ENCODE measurements around the gene DNAAF3. TPM values are rescaled to one million over a fixed set of nuclear protein-coding genes. Genes with fewer than 3 reads are reported as not detected.

Gene DNAAF3
- total RNA-seq (2022): 0.45 and 0.91 TPM in 2 replicates
- Bru-seq, nascent RNA: percentile 9 among the genes with signal in this experiment
- BruChase-seq, experiment 1, labeled RNA remaining after a 2-hour chase: percentile 10 among the genes with signal in this experiment
- BruChase-seq, experiment 2, labeled RNA remaining after a 6-hour chase: percentile 21 among the genes with signal in this experiment
- long read RNA-seq: 0 reads

DNA sequence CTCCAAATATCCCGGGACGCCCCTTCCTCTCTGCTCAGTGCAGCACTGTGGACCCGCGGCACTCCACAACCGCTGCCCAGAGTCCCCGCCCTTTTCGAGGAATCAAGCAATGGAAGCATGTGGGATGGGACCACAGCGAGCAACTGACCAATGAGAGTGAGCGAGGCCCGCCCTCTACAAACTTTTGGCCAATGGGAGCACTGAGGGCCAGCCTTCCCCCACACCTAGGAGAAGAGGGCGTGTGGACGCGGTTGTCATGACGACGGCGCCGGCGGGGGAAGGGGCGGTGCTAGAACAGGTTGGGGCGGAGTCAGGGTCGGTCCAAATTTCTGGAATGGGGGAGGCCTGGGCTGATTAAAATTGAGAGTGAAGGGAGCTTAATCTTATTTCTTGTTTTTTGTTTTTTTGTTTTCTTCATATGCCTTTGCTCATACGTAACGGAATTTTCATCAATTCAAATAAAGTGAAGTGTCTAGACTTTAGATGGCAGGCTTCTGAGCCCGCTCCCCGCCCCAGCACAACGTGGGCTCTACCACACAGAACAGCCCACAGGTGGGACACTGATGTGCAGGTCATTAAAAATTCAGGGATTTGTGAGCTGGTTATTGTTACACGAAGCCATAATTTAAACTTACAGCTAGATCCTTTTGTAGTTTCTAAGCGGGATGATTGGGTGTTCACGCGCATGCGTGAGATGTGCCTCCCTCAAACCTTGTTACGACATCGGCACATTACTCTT is at the start of gene DNAAF3:
Gene DNAAF3 (minus strand): TSS at position 84 of the 739 bp plus-strand sequence. CDS start 200 bp downstream, outside the sequence.
- ChIA-PET POLR2A (interaction anchor here (1.2 kb wide), 1 partner anchor 173 kb away, joined by 4 read pairs; the partner anchor contains the start of gene KMT5C), CTCF (interaction anchor here (0.7 to 3.1 kb wide), 10 partner anchors 10 to 337 kb away, joined by 3 to 20 read pairs (median 3); partner anchors contain the start of gene PPP1R12C)
- no peaks in the 10 kb centered on the region for H3K9me3 ChIP-seq
- no peaks in the 10 kb centered on the region for H3K36me3 ChIP-seq (ENCODE audit: control insufficient read depth, insufficient read depth, low read length)
- no peaks in the 10 kb centered on the region for H3K4me1 ChIP-seq
- BruUV-seq (replicated peaks): no TSS peak
- H3K27me3 ChIP-seq (replicated peaks; ENCODE audit: control insufficient read depth, insufficient read depth, low read length): no peaks in the 10 kb centered on the region
- DNase-seq: peak; percentile 98 to 99
- H3K4me3 ChIP-seq (ENCODE audit: low read depth, low read length): peak within 1 kb of the TSS; percentile 73
- H3K9me3 Mint-ChIP-seq (ENCODE audit: unreplicated experiment): no peaks in the 10 kb centered on the region
- intact Hi-C loops (cut with micrococcal nuclease; ENCODE audit: unreplicated experiment): loop anchor here (1.0 to 2.0 kb wide), 3 partner anchors 25 to 173 kb away; partner anchors contain the start of genes KMT5C and PPP1R12C
- peaks cover 15% of the 10 kb centered on the region for H3K27me3 Mint-ChIP-seq (ENCODE audit: insufficient read depth, unreplicated experiment)
- peaks cover 11% of the 10 kb centered on the region for H3K36me3 Mint-ChIP-seq (ENCODE audit: insufficient read depth, unreplicated experiment)
- no peaks in the 10 kb centered on the region for H3K4me1 Mint-ChIP-seq (ENCODE audit: low read depth, unreplicated experiment)
- peak within 1 kb of the TSS; percentile 80 for H3K27ac Mint-ChIP-seq (ENCODE audit: unreplicated experiment)
- TF ChIP-seq, protein P1, sequence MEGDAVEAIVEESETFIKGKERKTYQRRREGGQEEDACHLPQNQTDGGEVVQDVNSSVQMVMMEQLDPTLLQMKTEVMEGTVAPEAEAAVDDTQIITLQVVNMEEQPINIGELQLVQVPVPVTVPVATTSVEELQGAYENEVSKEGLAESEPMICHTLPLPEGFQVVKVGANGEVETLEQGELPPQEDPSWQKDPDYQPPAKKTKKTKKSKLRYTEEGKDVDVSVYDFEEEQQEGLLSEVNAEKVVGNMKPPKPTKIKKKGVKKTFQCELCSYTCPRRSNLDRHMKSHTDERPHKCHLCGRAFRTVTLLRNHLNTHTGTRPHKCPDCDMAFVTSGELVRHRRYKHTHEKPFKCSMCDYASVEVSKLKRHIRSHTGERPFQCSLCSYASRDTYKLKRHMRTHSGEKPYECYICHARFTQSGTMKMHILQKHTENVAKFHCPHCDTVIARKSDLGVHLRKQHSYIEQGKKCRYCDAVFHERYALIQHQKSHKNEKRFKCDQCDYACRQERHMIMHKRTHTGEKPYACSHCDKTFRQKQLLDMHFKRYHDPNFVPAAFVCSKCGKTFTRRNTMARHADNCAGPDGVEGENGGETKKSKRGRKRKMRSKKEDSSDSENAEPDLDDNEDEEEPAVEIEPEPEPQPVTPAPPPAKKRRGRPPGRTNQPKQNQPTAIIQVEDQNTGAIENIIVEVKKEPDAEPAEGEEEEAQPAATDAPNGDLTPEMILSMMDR (IDR thresholded peaks at IDR 0.05; ENCODE audit: insufficient read depth in 1 of 2, low read depth in 1 of 2, low read length in 1 of 2, severe bottlenecking in 1 of 2, unreplicated experiment in 1 of 2): no peak
- peak within 1 kb of the TSS; percentile 79 for H3K4me3 Mint-ChIP-seq (ENCODE audit: unreplicated experiment)

DNA sequence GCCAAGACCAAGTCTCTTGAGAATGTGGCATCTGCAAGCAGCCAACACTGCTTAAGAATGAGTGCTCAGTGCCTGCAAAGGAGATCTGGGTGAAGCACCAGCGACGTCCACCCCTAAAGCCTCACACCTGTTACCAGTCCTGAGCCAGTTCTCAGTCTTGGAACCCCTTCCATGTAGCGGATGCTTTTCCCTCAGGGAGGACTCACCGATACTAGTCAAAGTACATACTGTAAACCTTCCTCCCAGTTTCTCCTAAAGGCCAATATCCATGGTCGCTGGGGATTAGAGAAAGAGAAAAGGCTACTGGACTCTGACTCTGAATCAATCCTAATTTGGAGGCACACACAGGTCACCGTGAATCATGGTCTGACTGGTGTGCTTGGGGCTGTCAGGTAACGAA is 47.1 kb upstream of the DNAAF3 start:
- H3K27me3 ChIP-seq (replicated peaks; ENCODE audit: control insufficient read depth, insufficient read depth, low read length): no peaks in the 10 kb centered on the region
- no TSS peak for BruUV-seq (replicated peaks)
- Mint-ChIP-seq H3K36me3 (ENCODE audit: insufficient read depth, unreplicated experiment) (peaks cover 18% of the 10 kb centered on the region), H3K27me3 (ENCODE audit: insufficient read depth, unreplicated experiment) (no peaks in the 10 kb centered on the region), H3K4me1 (ENCODE audit: low read depth, unreplicated experiment) (peaks cover 12% of the 10 kb centered on the region), H3K4me3 (ENCODE audit: unreplicated experiment) (no peak overlapping the region), H3K27ac (ENCODE audit: unreplicated experiment) (no peak overlapping the region), H3K9me3 (ENCODE audit: unreplicated experiment) (peaks cover 11% of the 10 kb centered on the region)
- ChIA-PET POLR2A (no interaction called here), CTCF (no interaction called here)
- no peaks in the 10 kb centered on the region for H3K9me3 ChIP-seq
- intact Hi-C loops (cut with micrococcal nuclease; ENCODE audit: unreplicated experiment): no loop called here
- no peak overlapping the region for H3K4me3 ChIP-seq (ENCODE audit: low read depth, low read length)
- H3K4me1 ChIP-seq: peaks cover 25% of the 10 kb centered on the region
- H3K36me3 ChIP-seq (ENCODE audit: control insufficient read depth, insufficient read depth, low read length): no peaks in the 10 kb centered on the region
- no peak for DNase-seq
- TF ChIP-seq, protein P1 (IDR thresholded peaks at IDR 0.05; ENCODE audit: insufficient read depth in 1 of 2, low read depth in 1 of 2, low read length in 1 of 2, severe bottlenecking in 1 of 2, unreplicated experiment in 1 of 2): no peak

DNA sequence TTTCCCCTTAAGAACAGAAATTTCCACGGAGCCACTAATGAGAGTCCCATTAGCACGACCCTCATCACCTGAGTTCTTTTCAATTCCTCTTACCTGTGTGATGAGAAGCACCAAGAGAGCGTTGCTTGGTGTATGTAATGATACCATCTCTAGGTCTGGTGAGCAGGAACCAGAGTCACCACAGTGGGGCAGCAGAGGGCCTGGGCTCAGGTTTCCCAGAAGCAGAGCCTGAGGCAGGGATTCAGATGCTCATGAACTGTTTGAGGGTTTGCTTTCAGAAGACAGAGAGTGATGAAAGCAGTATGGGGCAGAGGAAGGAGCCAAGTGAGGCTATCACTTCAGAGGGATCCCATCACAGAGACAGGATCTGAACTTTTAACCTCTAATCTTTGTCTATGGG is 46.0 kb upstream of the DNAAF3 start:
- H3K27ac Mint-ChIP-seq (ENCODE audit: unreplicated experiment): no peak overlapping the region
- H3K9me3 Mint-ChIP-seq (ENCODE audit: unreplicated experiment): peaks cover 11% of the 10 kb centered on the region
- CTCF ChIA-PET: no interaction called here

More for the DNA sequence above, 46.0 kb upstream of the DNAAF3 start:
- no peak overlapping the region for H3K4me3 Mint-ChIP-seq (ENCODE audit: unreplicated experiment)
- H3K27me3 Mint-ChIP-seq (ENCODE audit: insufficient read depth, unreplicated experiment): no peaks in the 10 kb centered on the region
- intact Hi-C loops (cut with micrococcal nuclease; ENCODE audit: unreplicated experiment): loop anchor here (1.0 kb wide), 4 partner anchors 16 to 206 kb away; partner anchors contain the start of genes HSPBP1, PPP6R1 and TMEM86B
- POLR2A ChIA-PET: no interaction called here
- H3K36me3 Mint-ChIP-seq (ENCODE audit: insufficient read depth, unreplicated experiment): peaks cover 18% of the 10 kb centered on the region
- TF ChIP-seq, protein P1 (IDR thresholded peaks at IDR 0.05; ENCODE audit: insufficient read depth in 1 of 2, low read depth in 1 of 2, low read length in 1 of 2, severe bottlenecking in 1 of 2, unreplicated experiment in 1 of 2): peak; percentile 78 to 97
- Histone ChIP-seq H3K9me3 (no peaks in the 10 kb centered on the region), H3K4me3 (ENCODE audit: low read depth, low read length) (no peak overlapping the region), H3K36me3 (ENCODE audit: control insufficient read depth, insufficient read depth, low read length) (no peaks in the 10 kb centered on the region), H3K27me3 (replicated peaks; ENCODE audit: control insufficient read depth, insufficient read depth, low read length) (no peaks in the 10 kb centered on the region), H3K4me1 (peaks cover 21% of the 10 kb centered on the region)
- H3K4me1 Mint-ChIP-seq (ENCODE audit: low read depth, unreplicated experiment): peaks cover 12% of the 10 kb centered on the region
- no TSS peak for BruUV-seq (replicated peaks)
- DNase-seq: peak; percentile 88 to 90
